Activated T-cell treated with anti-CD3 and anti-CD28 coated beads for 1 hour (primary cell): Measurements from ENCODE around the gene SLC3A2.
"Not testable (repeated sequence)": the region's sequence is repeated elsewhere in the genome, so short reads cannot be mapped to it uniquely, and the experiment has no call there.

Experiments
- DNase-seq: peaks from one replicate; pipeline ENCODE4 v3.0.0-alpha.2; 2020; ENCODE audit warnings: low read depth

The SLC3A2 gene

GRCh38 chr11:62852523-62853188, 28.0 kb upstream of the SLC3A2 start:
- DNase-seq = no peak

GRCh38 chr11:62853279-62853965, 27.3 kb upstream of the SLC3A2 start:
- no peak for DNase-seq

- no peak for DNase-seq
Measured at GRCh38 chr11:62854013-62854824, 26.5 kb upstream of the SLC3A2 start.

- DNase-seq = no peak
Measured at GRCh38 chr11:62854825-62855570, 25.7 kb upstream of the SLC3A2 start.

- peak; percentile 98 for DNase-seq
Measured at GRCh38 chr11:62855571-62856332, 24.9 kb upstream of the SLC3A2 start.

GRCh38 chr11:62856333-62856895, 24.3 kb upstream of the SLC3A2 start:
- DNase-seq = no peak

- DNase-seq = no peak
Measured at GRCh38 chr11:62857541-62857982, 23.1 kb upstream of the SLC3A2 start.

GRCh38 chr11:62858201-62858600, 22.5 kb upstream of the SLC3A2 start:
- DNase-seq = no peak

- DNase-seq = not testable (repeated sequence)
Measured at GRCh38 chr11:62859281-62859703, 21.4 kb upstream of the SLC3A2 start.

- DNase-seq = no peak
Measured at GRCh38 chr11:62860835-62861563, 19.7 kb upstream of the SLC3A2 start.

GRCh38 chr11:62861564-62862192, 19.0 kb upstream of the SLC3A2 start:
- not testable (repeated sequence) for DNase-seq

- no peak for DNase-seq
Measured at GRCh38 chr11:62863687-62864335, 16.9 kb upstream of the SLC3A2 start.

GRCh38 chr11:62865635-62866034, 15.1 kb upstream of the SLC3A2 start:
- no peak for DNase-seq

GRCh38 chr11:62874851-62875250, 5.8 kb upstream of the SLC3A2 start:
- no peak for DNase-seq

- no peak for DNase-seq
Measured at GRCh38 chr11:62875698-62876478, 4.8 kb upstream of the SLC3A2 start.

GRCh38 chr11:62876712-62877111, 4.0 kb upstream of the SLC3A2 start:
- no peak for DNase-seq

GRCh38 chr11:62879235-62879978, 1.3 kb upstream of the SLC3A2 start:
- no peak for DNase-seq
